Lung (tissue), 12 donors: ENCODE measurements around the gene RNF220. TPM values are rescaled to one million over a fixed set of nuclear protein-coding genes. Genes with fewer than 3 reads are reported as not detected.

Source experiments
- ATAC-seq: fragments of 200-7000 bp; cut with Tn5 transposase; one replicate; pipeline ENCODE4 v1.9.1; 2020; ENCODE audit warnings: moderate number of reproducible peaks; ENCODE audit not compliant: insufficient read depth, low FRiP score
- DNase-seq, 3 donors: peaks; one replicate each; pipeline ENCODE4 v3.0.0-alpha.2; 2013 to 2017
- H3K27ac ChIP-seq, 2 donors: one replicate each; pipeline ENCODE4 v1.5.1; 2013; ENCODE audit warnings: mild to moderate bottlenecking in 2 of 2, moderate library complexity in 2 of 2, control low read depth in 1 of 2, inconsistent platforms in 1 of 2, low read depth in 1 of 2, low read length in 1 of 2
- H3K27me3 ChIP-seq, 3 donors: one replicate each; pipeline ENCODE4 v1.5.1; 2013; ENCODE audit warnings: low read length in 2 of 3; ENCODE audit not compliant: control insufficient read depth in 3 of 3, insufficient read depth in 3 of 3
- H3K36me3 ChIP-seq, 4 donors: one replicate each; pipeline ENCODE4 v1.5.1; 2013; ENCODE audit warnings: low read length in 4 of 4, mild to moderate bottlenecking in 1 of 4, moderate library complexity in 1 of 4; ENCODE audit not compliant: control insufficient read depth in 4 of 4, insufficient read depth in 4 of 4
- H3K4me1 ChIP-seq, 5 donors: one replicate each; pipeline ENCODE4 v1.5.1; 2013; ENCODE audit warnings: low read length in 5 of 5, mild to moderate bottlenecking in 2 of 5, moderate library complexity in 1 of 5; ENCODE audit not compliant: control insufficient read depth in 5 of 5, insufficient read depth in 5 of 5
- H3K4me3 ChIP-seq: one replicate; pipeline ENCODE4 v1.5.1; 2013; ENCODE audit warnings: mild to moderate bottlenecking, control low read depth, moderate library complexity
- H3K9ac ChIP-seq, 2 donors: one replicate each; pipeline ENCODE4 v1.5.1; 2013; ENCODE audit warnings: low read length in 2 of 2, control low read depth in 1 of 2; ENCODE audit not compliant: insufficient read depth in 1 of 2
- H3K9me3 ChIP-seq, 4 donors: one replicate each; pipeline ENCODE4 v1.5.1; 2013; ENCODE audit warnings: low read length in 3 of 4, mild to moderate bottlenecking in 1 of 4, moderate library complexity in 1 of 4; ENCODE audit not compliant: control insufficient read depth in 4 of 4, insufficient read depth in 3 of 4
- CTCF ChIP-seq: IDR thresholded peaks from 2 replicates; pipeline ENCODE4 v1.5.1; 2012; ENCODE audit warnings: mild to moderate bottlenecking; ENCODE audit errors: control extremely low read depth, extremely low read depth
- WGBS, 2 donors: extraction: QIAGEN DNeasy Blood & Tissue Kit; methylation state at CpG; one replicate each; pipeline ENCODE4 v1.1.7; 2013; 5-methylcytosine and 5-hydroxymethylcytosine counted together
- polyA plus RNA-seq, 2 donors: library from polyadenylated mRNA; stranded (reverse); fragments of 200-250 nt; gene quantifications; one replicate each; pipeline ENCODE4 v1.2.1, GENCODE V29; 2013
- total RNA-seq, 2 donors: library from RNA; depleted of rRNA in 1 of 2; stranded (reverse); fragments of >200 nt in 1 of 2; gene quantifications; one replicate each; pipeline ENCODE4 v1.2.1, GENCODE V29; 2014 to 2021
- donor health status: control.
- donor health status: control.
- donor health status: Bipolar disorder and iron deficiency.
- donor health status: healthy.
- donor health status: DM: yes; HTN: yes; CAD: no.

RNF220 gene
- total and polyA plus RNA-seq, 4 donors: 44.9 to 75.8 (median 69.5) TPM

GRCh38 chr1:44628962-44629756 lies 224.1 kb downstream of the RNF220 start:
- 86 to 92% methylated on average over 5 of the region's 5 CpGs for WGBS, 2 donors
- no peak for ATAC-seq
- H3K9me3 ChIP-seq: no peaks in the 10 kb centered on the region
- no peak overlapping the region for H3K9ac ChIP-seq
- H3K27me3 ChIP-seq: no peaks in the 10 kb centered on the region
- peaks cover 0 to 18% (median 4%) of the 10 kb centered on the region in 5 donors for H3K4me1 ChIP-seq
- H3K4me3 ChIP-seq: no peak overlapping the region
- no peak for TF ChIP-seq CTCF
- peaks cover 0 to 12% (median 5%) of the 10 kb centered on the region in 4 donors for H3K36me3 ChIP-seq
- H3K27ac ChIP-seq: no peak overlapping the region
- peak in 2 of 3 donors; percentile 37 to 63 for DNase-seq

GRCh38 chr1:44630116-44630515 lies 225.1 kb downstream of the RNF220 start:
- Histone ChIP-seq H3K4me3 (no peak overlapping the region), H3K27ac (no peak overlapping the region), H3K27me3 (no peaks in the 10 kb centered on the region), H3K9ac (no peak overlapping the region), H3K36me3 (peaks cover 0 to 14% (median 10%) of the 10 kb centered on the region in 4 donors), H3K9me3 (no peaks in the 10 kb centered on the region), H3K4me1 (peaks cover 0 to 18% (median 4%) of the 10 kb centered on the region in 5 donors)
- TF ChIP-seq CTCF: no peak
- no peak for ATAC-seq
- no peak for DNase-seq
- 91 to 97% methylated on average over 2 of the region's 2 CpGs for WGBS, 2 donors

- WGBS, 2 donors: 15 to 20% methylated on average over 8 of the region's 8 CpGs
- H3K36me3 ChIP-seq: peaks cover 0 to 23% (median 20%) of the 10 kb centered on the region in 4 donors
- TF ChIP-seq CTCF: no peak
- no peak for ATAC-seq
- DNase-seq: no peak
- H3K27me3 ChIP-seq: no peaks in the 10 kb centered on the region
- H3K4me1 ChIP-seq: peaks cover 0 to 18% (median 4%) of the 10 kb centered on the region in 5 donors
- peak overlapping the region; percentile 83 for H3K4me3 ChIP-seq
- no peaks in the 10 kb centered on the region for H3K9me3 ChIP-seq
- peak overlapping the region in 1 of 2 donors; percentile 43 for H3K9ac ChIP-seq
- H3K27ac ChIP-seq: peak overlapping the region; percentile 90 to 99
Measured at GRCh38 chr1:44631333-44631646, 226.2 kb downstream of the RNF220 start.
